ENCODE results near the gene TMEM266. TPM values are rescaled to one million over a fixed set of nuclear protein-coding genes. Genes with fewer than 3 reads are reported as not detected.

TMEM266 gene
- polyA plus RNA-seq, 3 donors: not detected

- Histone ChIP-seq H3K4me3 (replicated peaks in 1 of 3; ENCODE audit: low read depth in 2 of 3, low read length in 3 of 3) (no peak overlapping the region), H3K9me3 (replicated peaks in 1 of 2; ENCODE audit: control insufficient read depth in 1 of 2, insufficient read depth in 1 of 2, low read length in 2 of 2) (no peaks in the 10 kb centered on the region), H3K4me1 (ENCODE audit: control insufficient read depth in 1 of 2, insufficient read depth in 2 of 2, low read length in 2 of 2) (peaks cover 0 to 6% of the 10 kb centered on the region in 2 donors), H3K9ac (ENCODE audit: insufficient read depth, low read length, poor library complexity, severe bottlenecking) (no peak overlapping the region), H3K27ac (ENCODE audit: low read depth in 1 of 2, low read length in 2 of 2) (no peak overlapping the region), H4K20me1 (ENCODE audit: insufficient read depth, low read length) (no peaks in the 10 kb centered on the region), H3K4me2 (replicated peaks; ENCODE audit: extremely low read depth, low read length, poor library complexity, severe bottlenecking) (no peak overlapping the region), H3K36me3 (replicated peaks in 1 of 2; ENCODE audit: control insufficient read depth in 1 of 2, insufficient read depth in 2 of 2, low read length in 2 of 2) (no peaks in the 10 kb centered on the region), H3K27me3 (ENCODE audit: control insufficient read depth in 2 of 2, insufficient read depth in 2 of 2, low read length in 2 of 2) (no peaks in the 10 kb centered on the region), H3K79me2 (ENCODE audit: insufficient read depth, low read length) (no peaks in the 10 kb centered on the region), H2AFZ (ENCODE audit: insufficient read depth, low read depth, low read length, poor library complexity, severe bottlenecking) (no peak overlapping the region)
- intact Hi-C loops (cut with micrococcal nuclease): no loop called here
- WGBS (ENCODE audit: insufficient coverage): 85% methylated on average over 12 of the region's 15 CpGs
- H3K9me3 Mint-ChIP-seq: peaks cover 0 to under 1% (median 0%) of the 10 kb centered on the region in 7 donors
- no peak overlapping the region for H3K4me3 Mint-ChIP-seq
- TF ChIP-seq, protein P1, sequence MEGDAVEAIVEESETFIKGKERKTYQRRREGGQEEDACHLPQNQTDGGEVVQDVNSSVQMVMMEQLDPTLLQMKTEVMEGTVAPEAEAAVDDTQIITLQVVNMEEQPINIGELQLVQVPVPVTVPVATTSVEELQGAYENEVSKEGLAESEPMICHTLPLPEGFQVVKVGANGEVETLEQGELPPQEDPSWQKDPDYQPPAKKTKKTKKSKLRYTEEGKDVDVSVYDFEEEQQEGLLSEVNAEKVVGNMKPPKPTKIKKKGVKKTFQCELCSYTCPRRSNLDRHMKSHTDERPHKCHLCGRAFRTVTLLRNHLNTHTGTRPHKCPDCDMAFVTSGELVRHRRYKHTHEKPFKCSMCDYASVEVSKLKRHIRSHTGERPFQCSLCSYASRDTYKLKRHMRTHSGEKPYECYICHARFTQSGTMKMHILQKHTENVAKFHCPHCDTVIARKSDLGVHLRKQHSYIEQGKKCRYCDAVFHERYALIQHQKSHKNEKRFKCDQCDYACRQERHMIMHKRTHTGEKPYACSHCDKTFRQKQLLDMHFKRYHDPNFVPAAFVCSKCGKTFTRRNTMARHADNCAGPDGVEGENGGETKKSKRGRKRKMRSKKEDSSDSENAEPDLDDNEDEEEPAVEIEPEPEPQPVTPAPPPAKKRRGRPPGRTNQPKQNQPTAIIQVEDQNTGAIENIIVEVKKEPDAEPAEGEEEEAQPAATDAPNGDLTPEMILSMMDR (IDR thresholded peaks at IDR 0.05): no peak
- H3K27ac Mint-ChIP-seq: no peak overlapping the region
- peaks cover 18% of the 10 kb centered on the region for H3K4me1 Mint-ChIP-seq
- no peaks in the 10 kb centered on the region for H3K36me3 Mint-ChIP-seq
- no peak for DNase-seq
- H3K27me3 Mint-ChIP-seq (ENCODE audit: low read depth in 3 of 3): peaks cover 0 to 2% (median 0%) of the 10 kb centered on the region in 3 donors
These were observed 56.5 kb downstream of the TMEM266 start for GRCh38 chr15:76116138-76116885.

DNA sequence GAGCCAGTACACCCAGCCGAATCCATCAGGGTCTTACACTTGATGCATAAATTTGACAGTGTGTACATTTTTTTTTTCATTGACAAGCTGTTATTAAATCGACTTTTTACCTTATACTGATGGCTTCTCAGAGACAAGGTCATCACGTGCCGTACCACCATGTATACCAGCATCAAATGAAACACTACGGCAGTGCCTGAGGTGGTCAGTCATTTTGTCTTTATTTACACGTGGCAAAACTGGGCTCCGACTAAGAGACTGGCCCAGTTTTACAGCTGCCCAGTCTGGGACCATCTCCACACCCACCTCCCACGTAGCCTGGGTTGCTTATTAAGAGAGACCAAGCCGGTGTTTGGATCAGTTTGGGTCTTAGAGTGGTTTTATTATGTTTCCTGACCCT, 57.4 kb downstream of the TMEM266 start:
- Histone ChIP-seq H2AFZ (ENCODE audit: insufficient read depth, low read depth, low read length, poor library complexity, severe bottlenecking) (no peak overlapping the region), H3K4me2 (replicated peaks; ENCODE audit: extremely low read depth, low read length, poor library complexity, severe bottlenecking) (no peak overlapping the region), H3K36me3 (replicated peaks in 1 of 2; ENCODE audit: control insufficient read depth in 1 of 2, insufficient read depth in 2 of 2, low read length in 2 of 2) (no peaks in the 10 kb centered on the region), H3K4me3 (replicated peaks in 1 of 3; ENCODE audit: low read depth in 2 of 3, low read length in 3 of 3) (no peak overlapping the region), H3K27me3 (ENCODE audit: control insufficient read depth in 2 of 2, insufficient read depth in 2 of 2, low read length in 2 of 2) (no peaks in the 10 kb centered on the region), H3K4me1 (ENCODE audit: control insufficient read depth in 1 of 2, insufficient read depth in 2 of 2, low read length in 2 of 2) (peaks cover 0 to 6% of the 10 kb centered on the region in 2 donors), H3K27ac (ENCODE audit: low read depth in 1 of 2, low read length in 2 of 2) (no peak overlapping the region), H3K79me2 (ENCODE audit: insufficient read depth, low read length) (no peaks in the 10 kb centered on the region), H3K9ac (ENCODE audit: insufficient read depth, low read length, poor library complexity, severe bottlenecking) (no peak overlapping the region), H4K20me1 (ENCODE audit: insufficient read depth, low read length) (no peaks in the 10 kb centered on the region), H3K9me3 (replicated peaks in 1 of 2; ENCODE audit: control insufficient read depth in 1 of 2, insufficient read depth in 1 of 2, low read length in 2 of 2) (no peaks in the 10 kb centered on the region)
- intact Hi-C loops (cut with micrococcal nuclease): no loop called here
- Mint-ChIP-seq H3K36me3 (no peaks in the 10 kb centered on the region), H3K27ac (no peak overlapping the region), H3K4me1 (peaks cover 18% of the 10 kb centered on the region), H3K4me3 (no peak overlapping the region), H3K9me3 (no peaks in the 10 kb centered on the region), H3K27me3 (ENCODE audit: low read depth in 3 of 3) (peaks cover 0 to 2% (median 0%) of the 10 kb centered on the region in 3 donors)
- DNase-seq: no peak
- TF ChIP-seq, protein P1 (IDR thresholded peaks at IDR 0.05): no peak
- WGBS (ENCODE audit: insufficient coverage): 97% methylated on average over 6 of the region's 9 CpGs

All from CD14-positive monocyte (primary cell).